Measurements from ENCODE around the gene ZNHIT2.

Gene ZNHIT2

DNA sequence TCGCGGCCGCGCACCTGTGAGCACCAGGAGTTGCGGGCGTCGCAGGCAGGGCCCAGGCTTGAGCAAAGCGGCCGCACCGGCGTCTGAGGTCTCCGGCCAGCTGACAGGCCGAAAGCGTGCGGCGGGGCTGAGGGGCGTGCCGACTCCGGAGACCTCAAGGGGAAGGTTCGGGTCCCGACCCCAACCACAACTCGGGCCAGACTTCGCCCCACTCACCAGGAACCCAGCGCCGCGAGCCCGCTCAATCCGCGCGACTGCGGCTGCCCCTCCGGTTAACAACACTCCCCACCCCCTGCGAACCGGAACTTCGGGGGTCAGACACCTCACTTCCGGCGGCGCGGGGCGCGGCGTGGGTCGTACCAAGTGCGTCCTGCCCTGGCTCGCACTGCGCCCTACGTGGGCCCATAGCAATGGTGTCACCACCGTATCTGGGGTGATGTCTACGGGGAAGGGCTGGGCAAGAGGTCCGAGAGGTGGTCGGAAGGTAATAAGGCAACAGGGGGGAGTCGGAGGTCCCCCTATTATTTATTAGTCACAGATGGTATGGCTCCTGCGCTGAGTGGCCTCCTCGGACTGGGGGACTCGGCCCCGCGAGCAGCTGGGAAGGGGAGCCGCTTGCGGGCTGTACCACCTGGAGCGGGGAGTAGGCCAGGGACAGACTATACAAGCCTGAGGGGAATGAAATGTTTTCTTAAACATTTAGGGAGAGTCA lies 16.9 kb upstream of the ZNHIT2 start, which contains the start of gene SYVN1:
SYVN1 (minus strand) TSS at position 280 of the 712 bp plus-strand sequence. CDS start 918 bp downstream, outside the sequence.
- DNase-seq: peak; percentile 91 to 92

DNA sequence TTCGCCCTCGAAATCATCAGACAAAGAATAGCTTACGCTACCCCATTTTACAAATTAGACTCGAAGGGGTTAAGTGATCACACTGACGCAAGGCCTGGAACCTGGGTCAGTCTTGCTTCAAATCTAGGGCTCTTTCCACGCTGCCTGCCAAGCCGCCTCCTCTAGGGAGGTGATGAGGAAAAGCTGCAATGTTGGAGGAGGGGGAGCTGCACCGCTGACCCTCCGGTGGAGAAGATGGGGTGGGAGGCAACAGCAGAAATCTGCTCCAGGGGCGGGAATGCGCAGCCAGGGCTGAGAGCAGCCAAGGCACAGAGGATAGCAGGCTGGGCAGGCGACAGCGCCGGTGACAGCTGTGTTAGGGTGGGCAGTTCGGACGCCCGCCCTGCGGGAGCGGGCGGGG lies 16.2 kb upstream of the ZNHIT2 start:
- DNase-seq: no peak

DNA sequence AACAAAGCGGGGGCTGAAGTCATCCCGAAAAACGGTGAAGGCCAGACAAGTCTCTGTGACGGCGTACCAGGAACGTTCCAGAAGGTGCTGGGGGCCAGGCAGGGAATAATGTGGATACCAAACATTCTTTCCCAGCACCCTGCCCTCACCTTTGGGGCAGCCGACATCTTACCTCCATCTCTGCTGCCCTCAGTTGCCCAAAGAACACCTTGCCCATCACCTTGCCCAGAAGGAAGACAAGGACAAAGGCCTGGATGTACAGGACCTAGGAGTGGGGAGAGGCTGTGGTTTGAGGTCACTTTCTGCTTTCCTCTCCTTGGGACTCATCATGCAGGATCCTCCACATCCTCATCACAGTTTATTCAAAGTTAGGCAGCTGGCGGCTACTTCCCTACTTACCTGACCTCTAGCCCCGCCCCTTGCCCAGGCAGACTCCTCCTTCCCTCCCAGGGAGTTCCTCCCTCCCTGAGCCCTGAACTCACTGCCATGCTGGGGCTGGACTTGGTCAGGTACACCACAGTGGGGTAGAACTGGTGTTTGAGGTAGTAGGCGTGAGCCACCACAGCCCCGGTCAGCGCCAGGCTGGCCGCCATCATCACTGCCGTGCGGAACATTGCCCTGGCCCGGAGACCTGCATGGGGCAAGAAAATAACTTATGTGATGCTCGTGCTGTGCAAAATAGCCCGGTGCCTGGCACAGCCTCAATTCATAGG lies 15.6 kb upstream of the ZNHIT2 start:
- peak; percentile 54 to 55 for DNase-seq

DNA sequence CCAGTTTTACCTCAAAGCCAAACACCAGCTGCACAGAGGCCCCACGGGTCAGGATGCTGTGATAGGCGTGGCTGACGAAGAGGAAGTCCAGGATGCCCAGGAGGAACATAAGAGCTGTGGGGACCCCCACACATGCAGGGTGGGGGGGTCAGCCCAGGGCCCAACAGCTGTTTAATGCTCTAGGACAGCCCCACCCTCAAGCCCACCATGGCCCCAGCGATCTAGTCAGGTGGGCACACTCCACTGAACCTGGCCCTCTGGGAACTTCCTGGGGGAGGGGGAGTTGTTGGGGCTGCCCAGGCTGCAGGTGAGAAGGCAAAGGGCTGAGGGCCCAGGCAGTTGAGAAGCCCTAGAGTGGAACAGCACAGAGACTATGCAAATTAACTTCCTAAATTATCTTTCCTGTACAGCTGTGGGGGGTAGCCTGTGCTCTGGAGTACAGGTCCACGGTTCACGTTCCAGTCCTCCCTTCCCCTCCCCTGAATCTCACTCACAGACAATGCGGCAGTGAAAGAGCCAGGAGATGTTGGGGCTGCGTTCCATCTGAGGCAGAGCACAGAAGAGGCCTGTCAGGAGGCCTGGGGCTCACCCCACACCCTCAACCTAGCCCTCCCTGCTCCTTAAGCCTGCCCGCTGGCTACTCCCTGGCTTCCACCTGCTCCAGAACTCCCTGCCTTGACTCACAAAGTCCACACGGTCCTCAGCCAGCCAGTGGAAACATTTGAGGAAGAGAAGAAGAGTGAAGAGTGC lies 14.9 kb upstream of the ZNHIT2 start:
- no peak for DNase-seq

DNA sequence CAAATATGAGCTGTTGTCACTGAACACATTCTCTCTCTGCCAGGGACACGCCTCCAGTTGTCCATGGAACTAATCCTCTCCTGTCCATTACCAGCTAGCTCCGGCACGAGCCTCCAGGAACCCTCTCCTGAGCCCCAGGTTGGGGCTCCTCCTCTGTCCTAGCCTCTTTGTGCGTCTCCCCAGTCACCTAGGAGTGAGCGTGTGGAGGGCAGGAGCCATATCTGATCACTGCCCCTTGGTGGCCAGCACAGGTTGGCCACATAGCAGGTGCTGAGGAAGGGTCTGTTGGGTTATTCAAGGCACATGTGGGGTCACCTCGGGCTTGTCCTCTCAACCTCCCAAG lies 14.4 kb upstream of the ZNHIT2 start:
- no peak for DNase-seq

DNA sequence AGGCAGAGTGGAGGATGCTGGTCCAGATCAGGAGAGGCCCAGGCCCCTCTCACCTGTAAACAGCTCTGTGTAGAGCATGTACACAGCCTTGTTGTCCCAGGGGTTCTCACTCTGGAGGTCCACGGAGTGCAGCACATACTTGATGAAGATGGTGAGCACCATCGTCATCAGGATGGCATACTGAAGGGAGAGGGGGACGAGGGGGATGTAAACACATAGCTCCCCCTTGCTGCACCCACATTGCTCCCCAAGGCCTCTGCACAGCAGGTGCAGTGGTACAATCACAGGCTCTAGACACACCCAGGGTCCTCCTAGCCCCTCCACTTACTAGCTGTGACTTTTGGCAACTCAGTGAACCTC lies 13.9 kb upstream of the ZNHIT2 start:
- DNase-seq: no peak

DNA sequence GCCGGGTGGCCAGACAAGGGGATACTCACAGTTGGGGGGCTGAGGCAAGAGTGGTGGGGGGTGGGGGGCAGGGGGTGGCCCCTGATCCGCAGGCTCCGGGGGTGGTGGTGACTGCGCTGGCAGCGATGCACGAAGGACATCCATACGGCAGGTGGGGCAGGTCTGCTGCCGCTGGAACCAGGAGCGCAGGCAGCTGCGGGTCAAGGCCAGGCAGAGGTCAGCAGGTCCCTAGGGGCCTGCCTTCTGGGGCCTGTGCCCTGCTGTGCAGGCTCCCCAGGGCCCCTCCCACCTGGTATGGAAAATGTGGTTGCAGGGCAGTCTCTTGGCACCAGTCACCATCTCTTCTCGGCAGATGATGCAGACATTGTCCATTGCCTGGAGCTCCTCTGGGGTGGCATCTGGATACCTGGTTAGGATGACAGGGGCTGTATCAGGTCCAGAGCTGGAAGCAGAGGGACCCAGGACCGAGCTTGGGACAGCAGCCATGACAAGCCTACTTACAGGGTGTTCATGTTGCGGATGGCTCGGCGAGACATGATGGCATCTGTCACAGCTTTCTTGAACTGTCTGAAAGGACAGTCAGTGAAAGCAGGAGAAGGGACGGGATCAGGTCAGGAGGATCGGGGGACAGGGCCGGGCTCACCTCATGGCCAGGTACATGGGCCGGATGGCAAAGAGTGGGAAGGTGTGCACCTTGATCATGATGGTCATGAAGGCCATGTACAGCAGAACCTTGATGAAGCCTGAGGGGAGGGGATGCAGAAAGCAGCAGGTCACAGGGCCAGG lies 13.3 kb upstream of the ZNHIT2 start:
- no peak for DNase-seq

DNA sequence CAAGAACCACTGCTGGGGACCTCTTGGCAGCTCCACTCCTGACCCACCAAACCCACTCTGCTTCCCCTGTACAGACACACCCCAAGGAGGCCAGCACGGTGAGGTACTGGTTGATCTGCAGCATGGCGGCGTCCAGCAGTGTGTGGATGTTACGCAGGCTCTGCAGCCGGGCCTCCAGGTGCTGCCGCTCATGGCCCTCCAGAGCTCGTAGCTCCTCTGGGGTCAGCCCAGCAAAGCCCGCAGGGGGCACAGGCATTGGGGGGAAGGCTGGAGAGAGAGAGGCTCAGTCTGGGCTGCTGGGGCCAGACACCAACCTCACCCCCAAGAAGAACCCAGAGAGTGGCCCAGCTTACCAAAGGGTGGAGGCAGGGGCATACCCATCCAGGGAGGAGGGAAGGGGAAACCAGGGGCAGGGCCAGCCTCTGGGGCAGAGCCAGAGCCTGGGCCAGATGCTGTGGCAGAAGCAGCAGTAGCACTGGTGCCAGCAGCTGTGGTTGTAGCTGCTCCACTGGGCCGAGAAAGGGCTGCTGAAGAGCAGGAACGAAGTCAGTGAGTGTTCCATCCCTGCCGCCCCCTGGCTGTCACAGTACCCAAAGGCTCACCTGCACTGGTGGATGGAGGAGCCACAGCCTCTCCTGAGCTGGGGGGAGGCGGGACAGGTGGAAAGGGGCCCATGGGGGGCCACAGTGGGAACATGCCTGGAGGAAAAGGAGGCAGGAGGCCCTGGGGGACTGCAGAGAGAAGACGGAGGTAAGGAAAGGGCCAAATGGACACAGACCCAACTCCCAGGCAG lies 12.3 kb upstream of the ZNHIT2 start:
- DNase-seq: no peak

DNA sequence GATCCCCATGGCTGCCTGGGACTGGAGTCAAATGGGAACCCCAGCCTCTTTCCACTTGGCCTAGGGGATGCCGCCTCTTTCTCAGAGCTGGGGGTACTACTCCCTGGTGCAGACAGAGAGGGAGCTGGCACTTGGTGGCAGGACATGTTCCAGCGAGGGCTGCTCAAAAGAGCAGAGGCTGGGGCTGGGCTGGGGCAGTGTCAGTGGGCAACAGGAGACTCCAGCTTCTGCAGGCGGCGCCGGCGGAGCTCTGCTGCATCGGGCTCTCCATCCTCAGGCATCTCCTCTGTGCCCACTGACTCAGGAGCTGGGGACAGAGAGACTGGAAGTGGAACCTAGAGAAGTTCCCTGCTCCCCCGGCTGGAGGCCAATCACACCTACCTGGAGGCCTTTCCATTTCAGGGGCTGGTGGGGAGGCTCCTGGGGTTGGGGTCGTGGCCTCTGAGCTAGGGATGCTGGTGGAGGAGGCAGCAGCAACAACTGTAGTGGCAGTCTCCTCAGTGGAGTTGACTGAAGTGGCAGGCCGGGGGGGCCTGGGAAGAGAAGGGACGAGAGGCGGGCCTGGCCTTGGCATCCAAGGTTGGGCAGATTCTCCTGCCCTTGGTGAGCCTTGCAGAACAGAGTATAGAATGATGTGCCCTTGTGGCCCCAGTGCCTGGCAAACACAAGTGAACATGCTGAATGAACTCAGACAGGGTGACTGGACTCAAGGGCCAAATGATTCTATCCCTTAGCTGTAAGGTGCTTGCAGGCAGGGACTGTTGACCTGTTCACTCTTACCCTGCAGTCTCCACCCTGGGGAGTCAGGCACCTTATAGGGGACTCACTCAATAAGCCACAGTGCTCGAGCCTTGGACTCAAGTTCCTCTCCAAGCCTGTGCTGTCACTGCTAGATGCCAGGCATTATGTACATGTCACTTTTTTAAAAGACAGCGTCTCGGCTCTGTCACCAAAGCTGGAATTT lies 11.0 kb upstream of the ZNHIT2 start:
- DNase-seq: no peak

DNA sequence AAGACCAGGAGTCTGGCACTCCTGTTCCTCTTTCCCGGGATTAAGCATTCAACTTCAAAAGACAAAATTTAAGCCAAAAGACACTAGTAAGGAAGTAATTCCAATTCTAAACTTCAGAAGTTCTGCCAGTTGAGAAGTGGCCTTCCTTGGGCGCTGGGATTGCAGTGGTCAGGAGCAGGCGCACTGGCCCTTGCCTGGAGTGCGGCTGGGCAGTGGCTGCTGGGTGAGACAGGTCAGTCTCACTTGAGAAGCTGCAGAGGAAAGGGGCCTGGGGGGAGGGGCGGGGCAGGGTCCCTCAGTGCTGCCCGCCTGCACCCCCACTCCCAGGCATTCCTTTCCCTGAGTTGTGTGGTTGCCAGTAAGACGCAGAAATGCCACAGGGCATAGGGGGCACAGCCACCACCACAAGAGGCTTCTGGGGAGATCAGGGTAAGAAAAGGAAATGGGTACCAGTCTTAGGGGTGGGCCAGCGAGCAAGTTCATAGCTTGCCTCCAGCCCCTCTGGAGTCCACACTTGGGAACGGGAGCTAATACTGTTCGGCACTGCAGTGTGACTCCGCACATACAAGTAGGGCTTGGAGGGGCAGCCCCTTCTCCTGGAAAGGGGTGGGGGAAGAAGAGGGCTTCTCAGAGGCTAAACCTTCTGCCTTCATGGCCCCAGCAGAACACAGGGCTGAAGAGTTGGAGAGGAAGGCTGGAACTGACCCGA lies 10.1 kb upstream of the ZNHIT2 start:
- DNase-seq: no peak

DNA sequence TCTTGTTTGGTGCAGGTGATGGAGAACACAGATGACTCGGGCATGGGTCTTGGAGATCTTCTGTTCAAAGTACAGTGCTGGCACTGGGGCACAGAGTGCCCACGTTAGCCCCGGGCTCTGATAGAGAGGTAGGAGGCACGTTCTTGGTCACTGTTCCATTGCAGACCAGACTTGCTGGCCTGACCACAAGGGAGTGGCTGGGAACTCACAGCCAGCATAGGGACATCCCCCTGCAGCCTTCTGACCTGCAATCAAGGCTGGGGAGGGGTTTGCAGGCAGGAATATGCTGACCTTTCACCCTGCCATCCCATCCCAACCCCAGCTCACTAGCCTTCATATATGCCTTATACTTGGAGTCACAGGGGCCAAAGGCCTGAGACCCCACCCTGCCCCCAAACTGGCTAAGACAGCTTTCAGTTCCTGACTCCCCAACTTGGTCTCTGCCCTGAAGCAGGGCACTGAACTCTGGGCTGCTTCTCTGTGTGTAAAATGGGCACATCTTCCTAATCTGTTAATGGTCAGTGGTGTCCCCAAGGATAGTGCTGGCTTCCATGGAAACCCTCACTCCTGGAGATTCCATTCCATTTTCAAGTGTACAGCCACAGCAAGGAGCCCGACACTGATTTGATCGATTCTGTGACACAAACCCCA lies 9.2 kb upstream of the ZNHIT2 start:
- DNase-seq: no peak

DNA sequence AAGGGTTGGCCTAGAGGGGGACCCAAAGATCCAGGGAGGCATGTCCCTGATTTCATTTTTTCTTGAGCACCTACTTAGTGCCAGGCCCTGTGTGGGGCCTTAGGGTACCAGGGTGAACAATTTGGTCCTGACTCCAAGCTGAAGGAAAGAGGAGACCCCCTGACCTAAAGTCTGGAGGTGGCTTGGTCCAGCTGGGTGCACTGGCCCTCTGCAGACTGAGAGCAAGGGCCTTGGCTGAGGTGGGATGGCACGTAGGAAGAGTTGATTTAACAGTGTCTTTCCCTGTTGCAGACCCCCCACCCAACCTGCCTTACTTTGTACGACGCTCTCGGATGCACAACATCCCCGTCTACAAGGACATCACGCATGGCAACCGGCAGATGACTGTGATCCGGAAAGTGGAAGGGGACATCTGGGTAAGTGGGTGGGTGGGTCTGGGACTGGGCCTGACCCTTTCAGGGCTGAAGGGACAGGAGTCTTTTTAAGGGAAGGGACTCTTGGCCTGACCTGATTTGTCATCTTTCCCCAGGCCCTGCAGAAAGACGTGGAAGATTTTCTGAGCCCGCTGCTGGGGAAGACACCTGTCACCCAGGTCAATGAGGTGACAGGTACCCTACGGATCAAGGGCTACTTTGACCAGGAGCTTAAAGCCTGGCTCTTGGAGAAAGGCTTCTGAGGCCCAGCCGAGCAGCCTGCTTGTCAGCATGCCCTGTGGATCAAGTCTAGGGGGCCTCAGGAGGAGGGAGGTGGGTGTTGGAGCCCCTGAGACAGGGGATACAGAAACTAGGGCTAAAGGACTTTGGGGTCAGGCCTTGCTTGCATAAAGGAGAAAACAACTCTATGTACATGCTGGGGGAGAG lies 7.9 kb upstream of the ZNHIT2 start:
- DNase-seq: no peak

DNA sequence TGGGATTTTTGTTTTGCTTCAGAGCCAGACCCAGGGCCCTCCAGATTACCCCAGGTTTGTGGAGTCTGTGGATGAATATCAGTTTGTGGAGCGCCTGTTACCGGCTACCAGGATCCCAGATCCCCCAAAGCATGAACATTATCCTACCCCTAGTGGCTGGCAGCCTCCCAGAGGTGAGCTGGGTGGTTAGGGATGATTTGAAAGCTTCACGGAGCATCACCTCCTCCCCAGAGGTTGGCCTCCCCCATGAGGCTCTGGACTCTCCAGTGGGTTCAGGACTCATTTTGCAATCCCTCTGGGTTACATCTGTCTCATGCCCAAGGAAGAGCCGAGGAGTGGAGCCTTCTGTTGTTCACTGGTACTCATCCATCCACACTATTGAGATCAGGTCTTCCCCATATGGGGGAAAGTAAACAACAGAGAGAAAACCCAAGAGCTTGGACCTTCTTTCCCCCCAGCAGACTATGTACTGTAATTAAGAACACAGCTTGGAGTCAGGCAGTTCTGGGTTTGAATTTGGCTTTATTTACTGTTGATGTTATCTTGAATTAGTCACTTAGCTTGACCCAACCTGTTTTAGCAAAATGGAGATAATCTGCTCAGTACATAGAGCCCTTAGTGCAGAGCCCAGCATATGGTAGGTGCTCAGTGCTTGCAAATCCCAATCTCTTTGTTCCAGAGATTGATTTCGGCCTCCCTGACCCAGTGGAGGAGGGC lies 7.1 kb upstream of the ZNHIT2 start:
- DNase-seq: no peak

DNA sequence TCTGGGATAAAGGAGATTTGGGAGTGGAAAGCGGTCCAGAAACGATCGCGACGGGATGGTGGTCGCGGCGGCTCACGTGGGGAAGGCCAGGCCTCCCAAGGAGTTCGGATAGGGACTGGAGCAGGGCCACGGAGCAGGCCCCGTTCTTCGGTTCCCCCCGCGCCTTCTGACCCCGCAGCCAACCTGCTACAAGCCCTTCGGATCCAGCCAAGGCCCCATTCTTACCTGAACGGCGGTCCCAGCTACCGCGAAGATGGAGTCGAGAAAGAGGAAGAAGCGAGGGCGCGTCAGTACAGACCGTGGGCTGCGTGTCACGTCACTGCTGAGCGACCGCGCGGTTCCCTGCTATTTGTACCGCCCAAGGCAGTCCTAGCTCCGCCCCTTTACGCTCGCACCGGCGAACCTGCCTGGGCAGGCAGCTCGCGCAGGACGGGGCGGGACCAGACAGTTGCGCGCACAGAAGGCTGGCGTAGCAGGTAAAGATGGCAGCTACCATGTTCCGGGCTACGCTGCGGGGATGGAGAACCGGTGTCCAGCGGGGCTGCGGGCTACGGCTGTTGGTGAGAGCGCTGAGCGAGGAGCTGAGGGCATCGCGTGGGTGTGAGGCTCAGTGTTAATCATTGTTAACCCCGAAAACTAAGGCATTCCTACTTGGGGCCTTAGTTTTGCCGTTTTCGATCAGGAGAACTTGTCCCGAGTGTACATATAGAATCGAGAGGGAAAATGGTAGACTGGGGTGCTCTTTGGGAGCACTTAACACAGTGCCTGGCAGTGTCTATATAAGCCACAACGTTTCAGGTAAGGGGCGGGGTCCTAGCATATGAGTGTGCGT lies 4.6 kb upstream of the ZNHIT2 start, which contains the start of the genes FAU and MRPL49:
FAU (minus strand) TSS at position 270 of the 832 bp plus-strand sequence. CDS start 321 bp downstream, outside the sequence.
MRPL49 (plus strand) TSS at position 457 of the 832 bp plus-strand sequence; CDS start at position 483, 26 bp downstream.
- peak; percentile 99 for DNase-seq

DNA sequence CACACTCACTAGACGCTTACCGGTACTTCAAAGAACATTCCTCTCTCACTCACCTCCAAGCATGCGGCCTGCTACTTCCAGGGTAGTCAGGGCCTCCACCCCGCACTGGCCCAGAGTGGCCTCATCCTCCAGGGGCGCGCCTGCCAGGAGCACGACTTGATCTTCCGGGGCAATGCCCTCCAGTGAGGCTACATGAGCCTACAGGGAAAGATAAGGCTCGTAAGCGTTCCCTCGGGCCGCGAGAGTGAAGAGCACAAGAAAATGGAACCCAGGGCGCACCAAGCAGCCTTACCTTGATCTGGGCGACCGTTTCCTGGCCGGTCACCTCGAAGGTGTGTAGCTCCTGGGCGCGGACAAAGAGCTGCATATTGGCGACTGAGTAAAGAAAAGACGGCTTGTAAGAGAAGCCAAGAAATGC lies 4.0 kb upstream of the ZNHIT2 start:
- DNase-seq: peak in 1 of 2 donors; percentile 38

DNA sequence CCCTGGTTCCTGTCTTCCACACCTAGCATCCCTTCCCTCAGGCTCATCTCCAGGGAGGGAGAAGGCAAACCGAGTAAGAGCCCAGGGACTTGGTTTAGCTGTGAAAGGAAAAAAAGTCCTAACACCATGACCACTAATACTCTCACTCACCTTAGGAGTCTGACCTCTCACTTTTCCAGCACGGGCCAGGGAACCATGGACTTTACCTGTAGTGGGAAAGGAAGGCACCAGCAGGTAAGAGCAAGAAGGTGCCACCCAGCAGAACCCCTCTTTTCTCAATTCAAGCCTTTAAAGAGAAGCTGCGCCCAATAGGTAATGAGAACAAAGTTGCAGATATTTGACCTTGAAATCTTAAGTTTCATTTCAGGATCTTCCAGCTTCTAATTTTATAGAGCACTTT lies 3.3 kb upstream of the ZNHIT2 start:
- no peak for DNase-seq

DNA sequence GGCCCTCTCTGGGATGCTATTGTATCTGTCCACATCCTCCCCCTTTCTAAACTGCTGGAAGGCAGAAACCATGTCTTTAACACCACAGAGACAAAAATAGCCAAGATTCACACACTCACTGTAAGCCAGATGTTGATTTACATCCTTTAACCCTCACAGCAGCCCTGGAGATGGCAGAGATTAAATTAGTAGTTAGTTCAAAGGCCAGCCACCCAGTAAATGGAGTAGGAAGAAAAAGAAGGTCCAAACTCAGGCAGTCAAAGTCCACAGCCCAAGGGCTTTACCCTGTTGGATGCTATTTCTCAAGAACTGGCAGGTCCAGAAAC lies 2.1 kb upstream of the ZNHIT2 start:
- no peak for DNase-seq

Measured in activated CD4-positive, alpha-beta T cell treated with anti-CD3 and anti-CD28 coated beads for 4 hours (primary cell).